BLaER1 treated with 17β-estradiol and CSF1 and Interleukin-3, amounts not matched to agents 10 nM and 100 nM (cell line): ENCODE measurements around the gene SPNS3.
A peak's percentile ranks its signal among the peaks of the same experiment; 100 is the strongest.

ENCODE experiments used
- H3K27ac ChIP-seq, 11 experiments: shearing (Covaris generic); formaldehyde crosslinking; 2 replicates each; pipeline ENCODE4 v1.8.1; 2022
- H3K27me3 ChIP-seq, 11 experiments: shearing (Covaris generic); formaldehyde crosslinking; 2 replicates each; pipeline ENCODE4 v1.8.1; 2022
- H3K36me3 ChIP-seq, 11 experiments: shearing (Covaris generic); formaldehyde crosslinking; 2 replicates each; pipeline ENCODE4 v1.8.1; 2022
- H3K4me1 ChIP-seq, 10 experiments: shearing (Covaris generic); formaldehyde crosslinking; 2 replicates each; pipeline ENCODE4 v1.8.1; 2022
- H3K4me2 ChIP-seq, 11 experiments: shearing (Covaris generic); formaldehyde crosslinking; 2 replicates each; pipeline ENCODE4 v1.8.1; 2022
- H3K4me3 ChIP-seq, 10 experiments: shearing (Covaris generic); formaldehyde crosslinking; 2 replicates each; pipeline ENCODE4 v1.8.1; 2022
- H3K9ac ChIP-seq, 11 experiments: shearing (Covaris generic); formaldehyde crosslinking; 2 replicates each; pipeline ENCODE4 v1.8.1; 2022
- H3K9me3 ChIP-seq, 11 experiments: shearing (Covaris generic); formaldehyde crosslinking; replicated peaks in 1 of 11; 2 replicates each; pipeline ENCODE4 v1.8.1; 2022
- H4K20me1 ChIP-seq, 11 experiments: shearing (Covaris generic); formaldehyde crosslinking; 2 replicates each; pipeline ENCODE4 v1.8.1; 2022
- Cebpa-rat ChIP-seq, 11 experiments: shearing (Covaris generic); IDR thresholded peaks; 2 replicates each; pipeline ENCODE4 v1.8.1; 2022

SPNS3 gene

GRCh38 chr17:4446326-4447071, 12.8 kb downstream of the SPNS3 start:
- Histone ChIP-seq H3K4me2 (no peak overlapping the region), H3K27me3 (no peaks in the 10 kb centered on the region), H3K9me3 (no peaks in the 10 kb centered on the region), H3K36me3 (no peaks in the 10 kb centered on the region; a peak in 1 of 22 replicates), H3K27ac (no peak overlapping the region), H3K4me1 (peaks cover 0 to 21% (median 17%) of the 10 kb centered on the region in 10 experiments; a peak in 15 of 20 replicates), H4K20me1 (0 out of 22 replicates have a peak, but pooled peaks cover 0 to 12% (median 0%) of the 10 kb centered on the region in 11 experiments), H3K4me3 (no peak overlapping the region), H3K9ac (no peak overlapping the region)
- no peak for TF ChIP-seq Cebpa-rat (IDR thresholded peaks at IDR 0.05)

- Histone ChIP-seq H3K36me3 (no peaks in the 10 kb centered on the region; a peak in 1 of 22 replicates), H3K27ac (no peak overlapping the region), H3K27me3 (no peaks in the 10 kb centered on the region), H3K4me3 (no peak overlapping the region), H3K9ac (no peak overlapping the region), H3K9me3 (no peaks in the 10 kb centered on the region), H3K4me2 (no peak overlapping the region), H3K4me1 (peaks cover 0 to 21% (median 17%) of the 10 kb centered on the region in 10 experiments; a peak in 15 of 20 replicates), H4K20me1 (0 out of 22 replicates have a peak, but pooled peaks cover 0 to 12% (median 0%) of the 10 kb centered on the region in 11 experiments)
- no peak for TF ChIP-seq Cebpa-rat (IDR thresholded peaks at IDR 0.05)
These were observed 14.6 kb downstream of the SPNS3 start for GRCh38 chr17:4448197-4448980.

GRCh38 chr17:4449736-4450135, 16.0 kb downstream of the SPNS3 start:
- no peak overlapping the region for H3K4me3 ChIP-seq
- H3K27me3 ChIP-seq = no peaks in the 10 kb centered on the region
- peak overlapping the region in 2 of 11 experiments; percentile 8 to 24; a peak in 1 of 22 replicates for H3K9ac ChIP-seq
- 0 out of 22 replicates have a peak, but pooled peaks cover 0 to 12% (median 0%) of the 10 kb centered on the region in 11 experiments for H4K20me1 ChIP-seq
- peaks cover 0 to 5% (median 0%) of the 10 kb centered on the region in 11 experiments; a peak in 2 of 22 replicates for H3K36me3 ChIP-seq
- H3K9me3 ChIP-seq = no peaks in the 10 kb centered on the region
- peak overlapping the region in 2 of 11 experiments; percentile 3 to 6; a peak in 1 of 22 replicates for H3K27ac ChIP-seq
- peaks cover 0 to 24% (median 16%) of the 10 kb centered on the region in 10 experiments; a peak in 15 of 20 replicates for H3K4me1 ChIP-seq
- H3K4me2 ChIP-seq = peak overlapping the region in 10 of 11 experiments; percentile 1 to 82 (median 44); a peak in 13 of 22 replicates
- no peak for TF ChIP-seq Cebpa-rat (IDR thresholded peaks at IDR 0.05)

GRCh38 chr17:4450710-4451316, 17.1 kb downstream of the SPNS3 start:
- Histone ChIP-seq H3K27me3 (no peaks in the 10 kb centered on the region), H3K4me3 (no peak overlapping the region), H3K9me3 (no peaks in the 10 kb centered on the region), H3K4me1 (peaks cover 0 to 18% (median 11%) of the 10 kb centered on the region in 10 experiments; a peak in 14 of 20 replicates), H3K4me2 (no peak overlapping the region), H3K36me3 (peaks cover 0 to 5% (median 0%) of the 10 kb centered on the region in 11 experiments; a peak in 2 of 22 replicates), H4K20me1 (0 out of 22 replicates have a peak, but pooled peaks cover 0 to 12% (median 0%) of the 10 kb centered on the region in 11 experiments), H3K9ac (no peak overlapping the region), H3K27ac (no peak overlapping the region)
- TF ChIP-seq Cebpa-rat (IDR thresholded peaks at IDR 0.05) = no peak

GRCh38 chr17:4453812-4454591, 20.3 kb downstream of the SPNS3 start:
- no peaks in the 10 kb centered on the region for H3K27me3 ChIP-seq
- no peak overlapping the region for H3K27ac ChIP-seq
- 0 out of 22 replicates have a peak, but pooled peaks cover 0 to under 1% (median 0%) of the 10 kb centered on the region in 11 experiments for H4K20me1 ChIP-seq
- H3K4me2 ChIP-seq = peak overlapping the region in 4 of 11 experiments; percentile 2 to 25 (median 12); a peak in 3 of 22 replicates
- no peak overlapping the region for H3K4me3 ChIP-seq
- no peak overlapping the region for H3K9ac ChIP-seq
- no peaks in the 10 kb centered on the region for H3K9me3 ChIP-seq
- H3K4me1 ChIP-seq = peaks cover 0 to 18% (median 11%) of the 10 kb centered on the region in 10 experiments; a peak in 14 of 20 replicates
- H3K36me3 ChIP-seq = peaks cover 0 to 5% (median 0%) of the 10 kb centered on the region in 11 experiments; a peak in 1 of 22 replicates
- TF ChIP-seq Cebpa-rat (IDR thresholded peaks at IDR 0.05) = no peak

- H3K4me2 ChIP-seq = no peak overlapping the region
- no peaks in the 10 kb centered on the region for H4K20me1 ChIP-seq
- H3K27me3 ChIP-seq = no peaks in the 10 kb centered on the region
- no peak overlapping the region for H3K9ac ChIP-seq
- no peak overlapping the region for H3K27ac ChIP-seq
- H3K4me3 ChIP-seq = no peak overlapping the region
- H3K36me3 ChIP-seq = 0 out of 22 replicates have a peak, but pooled peaks cover 0 to 7% (median 0%) of the 10 kb centered on the region in 11 experiments
- peaks cover 0 to 3% (median 0%) of the 10 kb centered on the region in 10 experiments; a peak in 4 of 20 replicates for H3K4me1 ChIP-seq
- TF ChIP-seq Cebpa-rat (IDR thresholded peaks at IDR 0.05) = no peak
- H3K9me3 ChIP-seq = peaks cover 4 to 22% (median 15%) of the 10 kb centered on the region in 11 experiments; a peak in 20 of 22 replicates
These were observed 26.9 kb downstream of the SPNS3 start for GRCh38 chr17:4460661-4461060.

GRCh38 chr17:4463818-4464476, 30.2 kb downstream of the SPNS3 start:
- Histone ChIP-seq H3K4me2 (no peak overlapping the region), H3K4me1 (peaks cover 0 to 7% (median 0%) of the 10 kb centered on the region in 10 experiments; a peak in 5 of 20 replicates), H4K20me1 (no peaks in the 10 kb centered on the region; a peak in 1 of 22 replicates), H3K4me3 (no peak overlapping the region), H3K27me3 (no peaks in the 10 kb centered on the region), H3K36me3 (0 out of 22 replicates have a peak, but pooled peaks cover 0 to 5% (median 0%) of the 10 kb centered on the region in 11 experiments), H3K27ac (no peak overlapping the region), H3K9ac (no peak overlapping the region), H3K9me3 (peaks cover 4 to 22% (median 15%) of the 10 kb centered on the region in 11 experiments; a peak in 20 of 22 replicates)
- no peak for TF ChIP-seq Cebpa-rat (IDR thresholded peaks at IDR 0.05)
